AG10803 (cell line): ENCODE data around the gene BZW2.

Experiments
- DNase-seq: peaks from one replicate; pipeline ENCODE4 v3.0.0; 2010; ENCODE audit warnings: low read depth
- H3K4me3 ChIP-seq: 2 replicates; pipeline ENCODE4 v1.5.1; 2011; ENCODE audit warnings: mild to moderate bottlenecking, low read length, control low read depth
- CTCF ChIP-seq: conservative IDR thresholded peaks from 2 replicates; pipeline ENCODE4 v1.5.1; 2011; ENCODE audit warnings: mild to moderate bottlenecking, low read length, control low read depth, inconsistent platforms

Gene BZW2

GRCh38 chr7:16645593-16646471 lies at the start of gene BZW2, which contains the start of gene ANKMY2:
Gene BZW2, plus strand, starts transcription at chr7:16646181. Its CDS starts 19,263 bp downstream, at chr7:16665444.
Gene ANKMY2, minus strand, starts transcription at chr7:16645754. Its CDS starts 181 bp downstream, at chr7:16645573.
- H3K4me3 ChIP-seq: peak within 1 kb of the TSS; percentile 88
- TF ChIP-seq CTCF: no peak
- peak; percentile 97 for DNase-seq

- DNase-seq: no peak
- no peak overlapping the region for H3K4me3 ChIP-seq
- TF ChIP-seq CTCF: no peak
Measured at GRCh38 chr7:16598015-16598414, 48.0 kb upstream of the BZW2 start.

DNA sequence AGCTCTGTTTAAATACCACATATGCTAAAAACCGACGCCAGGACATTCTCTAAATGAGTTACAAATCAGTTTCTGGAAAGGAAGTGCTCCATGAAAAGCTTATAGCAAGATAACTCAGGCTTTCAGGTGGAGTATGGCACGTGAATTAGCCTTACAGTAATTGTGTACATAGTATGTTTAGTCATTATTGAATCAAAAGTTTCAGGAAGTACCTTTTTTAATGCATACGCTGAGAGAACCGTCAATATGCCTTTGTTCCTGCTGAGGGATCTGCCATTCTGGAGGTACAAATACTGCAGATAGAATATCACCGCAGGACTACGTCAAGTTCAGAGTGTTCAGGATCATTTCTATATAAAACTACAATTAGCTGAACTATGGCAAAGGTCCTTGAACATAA lies 46.1 kb upstream of the BZW2 start:
- DNase-seq: no peak
- no peak overlapping the region for H3K4me3 ChIP-seq
- TF ChIP-seq CTCF: no peak

DNA sequence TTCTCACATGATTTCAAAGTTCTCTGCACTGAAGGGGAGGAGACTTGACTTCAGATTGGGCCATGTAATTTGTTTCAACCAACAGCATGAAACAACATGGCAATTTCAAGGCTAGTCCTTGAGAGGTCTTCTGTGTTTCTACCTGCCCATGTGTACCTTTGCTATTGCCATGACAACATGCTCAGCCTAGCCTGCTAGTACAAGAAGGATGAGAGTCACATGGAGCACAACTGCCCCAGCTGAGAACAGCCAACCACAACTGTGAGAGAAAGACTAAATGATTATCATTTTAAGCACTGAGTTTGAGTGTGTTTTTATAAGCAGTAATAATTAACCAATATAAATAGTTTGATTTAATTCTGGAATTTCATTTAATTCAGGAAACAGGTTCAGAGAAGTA lies 42.3 kb upstream of the BZW2 start:
- H3K4me3 ChIP-seq: no peak overlapping the region
- DNase-seq: no peak
- no peak for TF ChIP-seq CTCF

GRCh38 chr7:16604054-16604453 lies 41.9 kb upstream of the BZW2 start:
- peak; percentile 15 for DNase-seq
- TF ChIP-seq CTCF: peak; percentile 47; the same call in 1 of the 2 replicates

GRCh38 chr7:16606704-16607103 lies 39.3 kb upstream of the BZW2 start:
- no peak for DNase-seq
- H3K4me3 ChIP-seq: no peak overlapping the region
- TF ChIP-seq CTCF: no peak

More at GRCh38 chr7:16604054-16604453, 41.9 kb upstream of the BZW2 start:
- no peak overlapping the region for H3K4me3 ChIP-seq

DNA sequence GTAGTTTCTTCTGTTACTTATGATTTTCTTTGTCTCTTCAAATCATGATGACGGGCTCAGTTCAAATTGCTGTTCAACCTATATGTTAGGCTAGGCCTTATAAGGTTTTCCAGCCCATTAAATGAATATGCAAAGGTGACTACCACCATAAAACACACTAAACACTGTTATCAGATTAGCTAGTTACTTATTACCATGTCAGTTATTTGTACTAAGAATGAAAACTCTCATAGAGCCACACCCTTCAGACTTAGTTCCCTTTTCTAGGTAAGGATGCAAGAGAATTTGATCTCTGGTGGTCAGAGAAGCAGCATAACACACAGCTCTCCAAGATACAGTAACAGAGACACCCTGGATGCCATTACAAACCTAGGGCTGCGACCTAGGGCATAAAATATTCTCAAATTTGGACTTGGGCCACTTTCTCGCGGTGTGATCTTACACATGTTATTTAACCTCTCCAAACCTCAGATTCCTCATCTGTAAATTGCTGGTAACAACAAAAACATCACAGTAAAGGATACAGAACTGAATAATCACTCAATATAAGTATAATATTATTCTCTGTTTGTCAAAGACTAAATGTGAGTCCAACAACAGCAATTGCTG lies 36.0 kb upstream of the BZW2 start:
- H3K4me3 ChIP-seq: no peak overlapping the region
- peak; percentile 10 for DNase-seq
- TF ChIP-seq CTCF: no peak
